ENCODE data around the gene STRAP.
A peak's percentile ranks its signal among the peaks of the same experiment; 100 is the strongest.

The STRAP gene

DNA sequence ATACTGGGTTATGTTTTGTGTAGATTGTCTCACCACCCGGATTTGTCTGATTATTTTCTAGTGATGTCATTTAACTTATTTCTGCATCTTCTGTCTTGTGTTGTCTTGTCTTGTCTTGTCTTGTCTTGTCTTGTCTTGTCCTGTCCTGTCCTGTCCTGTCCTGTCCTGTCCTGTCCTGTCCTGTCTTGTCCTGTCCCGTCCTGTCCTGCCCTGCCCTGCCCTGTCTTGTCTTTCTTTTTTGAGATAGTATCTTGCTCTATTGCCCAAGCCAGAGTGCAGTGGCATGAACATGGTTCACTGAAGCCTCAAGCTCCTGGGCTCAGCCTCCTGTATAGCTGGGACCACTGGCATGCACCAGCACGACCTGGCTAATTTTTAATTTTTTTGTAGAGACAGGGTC is 54.6 kb downstream of the STRAP start:
- Histone ChIP-seq H3K4me1 (ENCODE audit: control insufficient read depth, insufficient read depth, low read length) (peaks cover 2% of the 10 kb centered on the region; the same call in 1 of the 2 replicates), H3K27ac (ENCODE audit: extremely low read depth, low read depth, low read length) (no peak overlapping the region), H3K9me3 (ENCODE audit: control insufficient read depth, insufficient read depth, low read depth, low read length) (peaks cover 2% of the 10 kb centered on the region; the same call in 1 of the 2 replicates), H3K4me3 (ENCODE audit: low read depth, low read length) (no peak overlapping the region), H3K36me3 (ENCODE audit: control insufficient read depth in 2 of 2, insufficient read depth in 1 of 2, low read length in 2 of 2) (no peaks in the 10 kb centered on the region)
- CTCF ChIA-PET: no interaction called here
- TF ChIP-seq, protein P1, sequence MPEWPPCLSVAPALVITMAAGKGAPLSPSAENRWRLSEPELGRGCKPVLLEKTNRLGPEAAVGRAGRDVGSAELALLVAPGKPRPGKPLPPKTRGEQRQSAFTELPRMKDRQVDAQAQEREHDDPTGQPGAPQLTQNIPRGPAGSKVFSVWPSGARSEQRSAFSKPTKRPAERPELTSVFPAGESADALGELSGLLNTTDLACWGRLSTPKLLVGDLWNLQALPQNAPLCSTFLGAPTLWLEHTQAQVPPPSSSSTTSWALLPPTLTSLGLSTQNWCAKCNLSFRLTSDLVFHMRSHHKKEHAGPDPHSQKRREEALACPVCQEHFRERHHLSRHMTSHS (tag by site-specific recombination; IDR thresholded peaks at IDR 0.05): no peak
- TF ChIP-seq, protein P2, sequence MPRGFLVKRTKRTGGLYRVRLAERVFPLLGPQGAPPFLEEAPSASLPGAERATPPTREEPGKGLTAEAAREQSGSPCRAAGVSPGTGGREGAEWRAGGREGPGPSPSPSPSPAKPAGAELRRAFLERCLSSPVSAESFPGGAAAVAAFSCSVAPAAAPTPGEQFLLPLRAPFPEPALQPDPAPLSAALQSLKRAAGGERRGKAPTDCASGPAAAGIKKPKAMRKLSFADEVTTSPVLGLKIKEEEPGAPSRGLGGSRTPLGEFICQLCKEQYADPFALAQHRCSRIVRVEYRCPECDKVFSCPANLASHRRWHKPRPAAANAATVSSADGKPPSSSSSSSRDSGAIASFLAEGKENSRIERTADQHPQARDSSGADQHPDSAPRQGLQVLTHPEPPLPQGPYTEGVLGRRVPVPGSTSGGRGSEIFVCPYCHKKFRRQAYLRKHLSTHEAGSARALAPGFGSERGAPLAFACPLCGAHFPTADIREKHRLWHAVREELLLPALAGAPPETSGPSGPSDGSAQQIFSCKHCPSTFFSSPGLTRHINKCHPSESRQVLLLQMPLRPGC (tag by site-specific recombination; IDR thresholded peaks at IDR 0.05): no peak
- TF ChIP-seq HOXD13 (CRISPR knock-in tag; IDR thresholded peaks at IDR 0.05; ENCODE audit: borderline replicate concordance): no peak
- TF ChIP-seq, protein P3, sequence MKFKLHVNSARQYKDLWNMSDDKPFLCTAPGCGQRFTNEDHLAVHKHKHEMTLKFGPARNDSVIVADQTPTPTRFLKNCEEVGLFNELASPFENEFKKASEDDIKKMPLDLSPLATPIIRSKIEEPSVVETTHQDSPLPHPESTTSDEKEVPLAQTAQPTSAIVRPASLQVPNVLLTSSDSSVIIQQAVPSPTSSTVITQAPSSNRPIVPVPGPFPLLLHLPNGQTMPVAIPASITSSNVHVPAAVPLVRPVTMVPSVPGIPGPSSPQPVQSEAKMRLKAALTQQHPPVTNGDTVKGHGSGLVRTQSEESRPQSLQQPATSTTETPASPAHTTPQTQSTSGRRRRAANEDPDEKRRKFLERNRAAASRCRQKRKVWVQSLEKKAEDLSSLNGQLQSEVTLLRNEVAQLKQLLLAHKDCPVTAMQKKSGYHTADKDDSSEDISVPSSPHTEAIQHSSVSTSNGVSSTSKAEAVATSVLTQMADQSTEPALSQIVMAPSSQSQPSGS (tag by site-specific recombination; IDR thresholded peaks at IDR 0.05; ENCODE audit: low read depth): 0 out of 2 replicates have a peak, but pooled peaks have one; percentile 34
- no peak for TF ChIP-seq SP2 (tag by site-specific recombination; IDR thresholded peaks at IDR 0.05)
- no peak for TF ChIP-seq ZNF157 (tag by site-specific recombination; IDR thresholded peaks at IDR 0.05)
- no peak for TF ChIP-seq ZNF670 (tag by site-specific recombination; IDR thresholded peaks at IDR 0.05; ENCODE audit: low read depth)
- POLR2A ChIA-PET: no interaction called here

DNA sequence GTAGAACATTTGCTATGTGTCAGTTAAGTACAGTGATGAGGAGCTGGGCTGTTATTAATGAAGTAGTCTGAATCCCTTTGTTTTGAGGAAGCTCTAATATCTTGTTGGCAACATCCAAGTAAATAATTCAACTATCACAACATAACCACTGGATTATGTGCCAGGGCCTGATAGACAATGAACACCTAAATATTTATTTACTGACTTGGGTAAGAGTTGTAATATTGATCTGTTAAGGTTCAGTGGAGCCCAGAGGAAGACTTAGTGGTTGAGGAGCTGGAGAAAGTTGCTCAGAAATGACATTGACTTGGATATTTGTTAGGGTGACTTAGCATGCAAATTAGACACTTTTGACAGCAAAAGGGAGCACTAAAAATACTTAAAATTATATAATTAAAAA is 55.7 kb downstream of the STRAP start:
- H3K27ac ChIP-seq (ENCODE audit: extremely low read depth, low read depth, low read length): no peak overlapping the region
- ChIA-PET CTCF (no interaction called here), POLR2A (no interaction called here)
- no peaks in the 10 kb centered on the region for H3K36me3 ChIP-seq (ENCODE audit: control insufficient read depth in 2 of 2, insufficient read depth in 1 of 2, low read length in 2 of 2)
- no peaks in the 10 kb centered on the region for H3K4me1 ChIP-seq (ENCODE audit: control insufficient read depth, insufficient read depth, low read length)
- peaks cover 2% of the 10 kb centered on the region; the same call in 1 of the 2 replicates for H3K9me3 ChIP-seq (ENCODE audit: control insufficient read depth, insufficient read depth, low read depth, low read length)
- no peak overlapping the region for H3K4me3 ChIP-seq (ENCODE audit: low read depth, low read length)
- TF ChIP-seq, protein P4, sequence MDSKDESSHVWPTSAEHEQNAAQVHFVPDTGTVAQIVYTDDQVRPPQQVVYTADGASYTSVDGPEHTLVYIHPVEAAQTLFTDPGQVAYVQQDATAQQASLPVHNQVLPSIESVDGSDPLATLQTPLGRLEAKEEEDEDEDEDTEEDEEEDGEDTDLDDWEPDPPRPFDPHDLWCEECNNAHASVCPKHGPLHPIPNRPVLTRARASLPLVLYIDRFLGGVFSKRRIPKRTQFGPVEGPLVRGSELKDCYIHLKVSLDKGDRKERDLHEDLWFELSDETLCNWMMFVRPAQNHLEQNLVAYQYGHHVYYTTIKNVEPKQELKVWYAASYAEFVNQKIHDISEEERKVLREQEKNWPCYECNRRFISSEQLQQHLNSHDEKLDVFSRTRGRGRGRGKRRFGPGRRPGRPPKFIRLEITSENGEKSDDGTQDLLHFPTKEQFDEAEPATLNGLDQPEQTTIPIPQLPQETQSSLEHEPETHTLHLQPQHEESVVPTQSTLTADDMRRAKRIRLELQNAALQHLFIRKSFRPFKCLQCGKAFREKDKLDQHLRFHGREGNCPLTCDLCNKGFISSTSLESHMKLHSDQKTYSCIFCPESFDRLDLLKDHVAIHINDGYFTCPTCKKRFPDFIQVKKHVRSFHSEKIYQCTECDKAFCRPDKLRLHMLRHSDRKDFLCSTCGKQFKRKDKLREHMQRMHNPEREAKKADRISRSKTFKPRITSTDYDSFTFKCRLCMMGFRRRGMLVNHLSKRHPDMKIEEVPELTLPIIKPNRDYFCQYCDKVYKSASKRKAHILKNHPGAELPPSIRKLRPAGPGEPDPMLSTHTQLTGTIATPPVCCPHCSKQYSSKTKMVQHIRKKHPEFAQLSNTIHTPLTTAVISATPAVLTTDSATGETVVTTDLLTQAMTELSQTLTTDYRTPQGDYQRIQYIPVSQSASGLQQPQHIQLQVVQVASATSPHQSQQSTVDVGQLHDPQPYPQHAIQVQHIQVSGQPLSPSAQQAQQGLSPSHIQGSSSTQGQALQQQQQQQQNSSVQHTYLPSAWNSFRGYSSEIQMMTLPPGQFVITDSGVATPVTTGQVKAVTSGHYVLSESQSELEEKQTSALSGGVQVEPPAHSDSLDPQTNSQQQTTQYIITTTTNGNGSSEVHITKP (tag by site-specific recombination; IDR thresholded peaks at IDR 0.05): no peak
- TF ChIP-seq ZNF121 (tag by site-specific recombination; IDR thresholded peaks at IDR 0.05) (no peak), ZNF530 (tag by site-specific recombination; IDR thresholded peaks at IDR 0.05; ENCODE audit: low read depth) (no peak)
- TF ChIP-seq, protein P5, sequence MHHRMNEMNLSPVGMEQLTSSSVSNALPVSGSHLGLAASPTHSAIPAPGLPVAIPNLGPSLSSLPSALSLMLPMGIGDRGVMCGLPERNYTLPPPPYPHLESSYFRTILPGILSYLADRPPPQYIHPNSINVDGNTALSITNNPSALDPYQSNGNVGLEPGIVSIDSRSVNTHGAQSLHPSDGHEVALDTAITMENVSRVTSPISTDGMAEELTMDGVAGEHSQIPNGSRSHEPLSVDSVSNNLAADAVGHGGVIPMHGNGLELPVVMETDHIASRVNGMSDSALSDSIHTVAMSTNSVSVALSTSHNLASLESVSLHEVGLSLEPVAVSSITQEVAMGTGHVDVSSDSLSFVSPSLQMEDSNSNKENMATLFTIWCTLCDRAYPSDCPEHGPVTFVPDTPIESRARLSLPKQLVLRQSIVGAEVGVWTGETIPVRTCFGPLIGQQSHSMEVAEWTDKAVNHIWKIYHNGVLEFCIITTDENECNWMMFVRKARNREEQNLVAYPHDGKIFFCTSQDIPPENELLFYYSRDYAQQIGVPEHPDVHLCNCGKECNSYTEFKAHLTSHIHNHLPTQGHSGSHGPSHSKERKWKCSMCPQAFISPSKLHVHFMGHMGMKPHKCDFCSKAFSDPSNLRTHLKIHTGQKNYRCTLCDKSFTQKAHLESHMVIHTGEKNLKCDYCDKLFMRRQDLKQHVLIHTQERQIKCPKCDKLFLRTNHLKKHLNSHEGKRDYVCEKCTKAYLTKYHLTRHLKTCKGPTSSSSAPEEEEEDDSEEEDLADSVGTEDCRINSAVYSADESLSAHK (tag by site-specific recombination; IDR thresholded peaks at IDR 0.05): no peak
